OCI-LY1 (cell line): ENCODE measurements around the gene PPP2R3B.

Experiments used
- CTCF ChIP-seq: fragments of 200-600 bp; sonication (generic), shearing (Covaris generic); IDR thresholded peaks from 2 replicates; pipeline ENCODE4 v1.5.1; 2017; ENCODE audit warnings: mild to moderate bottlenecking, antibody characterized with exemption, low read length, moderate library complexity, mixed read lengths
- EZH2 ChIP-seq: fragments of 200-600 bp; sonication (generic), shearing (Covaris generic); IDR thresholded peaks from 2 replicates; pipeline ENCODE4 v1.8.0; 2017; ENCODE audit warnings: borderline replicate concordance, mixed run types, mild to moderate bottlenecking, antibody characterized with exemption, low read length, moderate library complexity, mixed read lengths

DNA sequence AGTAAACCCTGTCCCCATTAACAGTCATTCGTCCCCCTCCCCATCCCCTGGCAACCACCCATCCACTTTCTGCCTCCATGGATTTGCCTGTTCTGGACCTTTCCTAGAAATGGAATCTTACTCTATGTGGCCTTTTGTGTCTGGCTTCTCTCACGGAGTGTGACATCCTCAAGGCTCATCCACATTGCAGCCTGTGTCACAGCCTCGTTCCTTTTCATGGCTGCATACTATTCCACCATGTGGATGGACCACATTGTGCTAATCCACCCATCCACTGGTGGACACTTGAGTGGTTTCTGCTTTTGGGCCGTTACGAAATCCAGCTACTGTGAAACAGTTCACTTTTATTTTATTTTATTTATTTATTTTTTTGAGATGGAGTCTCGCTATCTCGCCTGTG lies 8.1 kb upstream of the PPP2R3B start:
- no peak for TF ChIP-seq CTCF
- no peak for TF ChIP-seq EZH2
